PC-9 (cell line): ENCODE data around the gene IL10. TPM values are rescaled to one million over a fixed set of nuclear protein-coding genes. Genes with fewer than 3 reads are reported as not detected.

Experiments
- BruUV-seq: library from RNA; stranded (reverse); fragments of 400-500 nt; replicated peaks from 2 replicates; lab custom pipeline; 2021; lab: Mats Ljungman, UMichigan
- CTCF ChIA-PET: fragments of 300-600 bp; sonication (Branson Sonifier 250); formaldehyde crosslinking; loops from one replicate; lab custom pipeline; 2022; ENCODE audit warnings: antibody characterized with exemption; lab: Charles Lee
- POLR2A ChIA-PET: fragments of 300-600 bp; sonication (Branson Sonifier 250); formaldehyde crosslinking; loops from one replicate; lab custom pipeline; 2022; ENCODE audit warnings: antibody characterized with exemption; ENCODE audit not compliant: unreplicated experiment; lab: Charles Lee
- DNase-seq, 2 experiments: peaks; one replicate each; pipeline versions ENCODE4 v3.0.0 to v3.0.0-alpha.2; 2015 to 2022; ENCODE audit warnings: mixed read lengths in 1 of 2
- H2AFZ ChIP-seq: fragments of 200-600 bp; sonication (generic); 2 replicates; pipeline ENCODE4 v1.8.1; 2017; ENCODE audit warnings: antibody characterized with exemption
- H3F3A ChIP-seq: fragments of 200-600 bp; sonication (generic); 2 replicates; pipeline ENCODE4 v1.8.1; 2017; ENCODE audit warnings: antibody characterized with exemption, mild to moderate bottlenecking, low read depth; ENCODE audit not compliant: insufficient read depth
- H3K27ac ChIP-seq: fragments of 200-600 bp; sonication (generic); 2 replicates; pipeline ENCODE4 v1.6.1; 2016; ENCODE audit warnings: mixed run types
- H3K27me3 ChIP-seq: fragments of 200-600 bp; sonication (generic); 2 replicates; pipeline ENCODE4 v1.6.1; 2016; ENCODE audit warnings: low read depth, mixed run types; ENCODE audit not compliant: insufficient read depth
- H3K36me3 ChIP-seq: fragments of 200-600 bp; sonication (generic); 2 replicates; pipeline ENCODE4 v1.6.1; 2016; ENCODE audit warnings: low read depth, mixed run types
- H3K4me1 ChIP-seq: fragments of 200-600 bp; sonication (generic); replicated peaks from 2 replicates; pipeline ENCODE4 v1.6.1; 2016; ENCODE audit warnings: mixed run types; ENCODE audit not compliant: insufficient read depth
- H3K4me2 ChIP-seq: fragments of 200-600 bp; sonication (generic); 2 replicates; pipeline ENCODE4 v1.6.1; 2017; ENCODE audit warnings: mixed run types
- H3K4me3 ChIP-seq: fragments of 200-600 bp; sonication (generic); 2 replicates; pipeline ENCODE4 v1.6.1; 2016; ENCODE audit warnings: mixed run types
- H3K79me2 ChIP-seq: fragments of 200-600 bp; sonication (generic); 2 replicates; pipeline ENCODE4 v1.6.1; 2017; ENCODE audit warnings: low read depth, mixed run types
- H3K9me2 ChIP-seq: fragments of 200-600 bp; sonication (generic); 2 replicates; pipeline ENCODE4 v1.8.1; 2017; ENCODE audit warnings: mild to moderate bottlenecking; ENCODE audit not compliant: insufficient read depth
- H3K9me3 ChIP-seq: fragments of 200-600 bp; sonication (generic); 2 replicates; pipeline ENCODE4 v1.8.1; 2016; ENCODE audit warnings: low read depth; ENCODE audit not compliant: insufficient read depth
- H4K20me1 ChIP-seq: fragments of 200-600 bp; sonication (generic); 2 replicates; pipeline ENCODE4 v1.8.1; 2017; ENCODE audit not compliant: insufficient read depth
- CTCF ChIP-seq: fragments of 200-600 bp; sonication (generic); conservative IDR thresholded peaks from 2 replicates; pipeline ENCODE4 v1.6.1; 2017; ENCODE audit warnings: mixed run types, antibody characterized with exemption, mild to moderate bottlenecking, moderate library complexity
- EZH2 ChIP-seq: fragments of 200-600 bp; sonication (generic); IDR thresholded peaks from 2 replicates; pipeline ENCODE4 v1.8.0; 2017; ENCODE audit warnings: antibody characterized with exemption, low read depth
- intact Hi-C: fragments of 100-400 bp; cut with micrococcal nuclease; formaldehyde crosslinking; loops from one replicate; pipeline ENCODE4 v1.10.0; 2022; ENCODE audit not compliant: unreplicated experiment
- total RNA-seq: library from RNA; stranded (reverse); gene quantifications from 2 replicates; pipeline ENCODE4 v1.2.3, GENCODE V29; 2021

The IL10 gene
- total RNA-seq, 1 experiment from 2014 or later, result not detected

GRCh38 chr1:206808615-206809014 is 36.3 kb upstream of the IL10 start:
- intact Hi-C loops, result loop anchor here (5.0 kb wide), 3 partner anchors 104 to 174 kb away; partner anchors contain the start of gene DYRK3

GRCh38 chr1:206805357-206805756 is 33.1 kb upstream of the IL10 start:
- intact Hi-C loops, result loop anchor here (5.0 kb wide), 3 partner anchors 107 to 177 kb away; partner anchors contain the start of gene DYRK3
- ChIA-PET POLR2A (no interaction called here), CTCF (no interaction called here)
- Histone ChIP-seq H3K27me3 (0 out of 2 replicates have a peak, but pooled peaks cover 5% of the 10 kb centered on the region), H3K36me3 (no peaks in the 10 kb centered on the region), H3F3A (0 out of 2 replicates have a peak, but pooled peaks cover 4% of the 10 kb centered on the region), H4K20me1 (no peaks in the 10 kb centered on the region), H3K79me2 (no peaks in the 10 kb centered on the region), H3K9me2 (no peaks in the 10 kb centered on the region), H2AFZ (no peak overlapping the region), H3K27ac (no peak overlapping the region), H3K4me1 (no peaks in the 10 kb centered on the region), H3K4me2 (no peak overlapping the region), H3K9me3 (peaks cover 3% of the 10 kb centered on the region; the same call in 1 of the 2 replicates), H3K4me3 (no peak overlapping the region)
- TF ChIP-seq CTCF (no peak), EZH2 (no peak)
- no peak for DNase-seq
- BruUV-seq, result no TSS peak

More at GRCh38 chr1:206808615-206809014, 36.3 kb upstream of the IL10 start:
- H3K27me3 ChIP-seq, result 0 out of 2 replicates have a peak, but pooled peaks cover 5% of the 10 kb centered on the region
- no peaks in the 10 kb centered on the region for H3K9me2 ChIP-seq
- POLR2A ChIA-PET, result no interaction called here
- H3F3A ChIP-seq, result 0 out of 2 replicates have a peak, but pooled peaks cover 4% of the 10 kb centered on the region
- no TSS peak for BruUV-seq
- peaks cover 8% of the 10 kb centered on the region for H3K9me3 ChIP-seq
- H3K4me3 ChIP-seq, result no peak overlapping the region
- TF ChIP-seq EZH2 (no peak), CTCF (peak; percentile 37; the same call in 1 of the 2 replicates)
- H3K27ac ChIP-seq, result no peak overlapping the region
- DNase-seq, result no peak
- H3K79me2 ChIP-seq, result no peaks in the 10 kb centered on the region
- no peak overlapping the region for H2AFZ ChIP-seq
- H4K20me1 ChIP-seq, result no peaks in the 10 kb centered on the region
- H3K4me1 ChIP-seq, result no peaks in the 10 kb centered on the region
- CTCF ChIA-PET, result interaction anchor here (0.6 to 1.6 kb wide), 4 partner anchors 57 to 165 kb away, joined by 3 to 10 read pairs (median 4); partner anchors contain the start of gene IL20
- H3K36me3 ChIP-seq, result no peaks in the 10 kb centered on the region
- H3K4me2 ChIP-seq, result no peak overlapping the region

GRCh38 chr1:206804156-206804737 is 32.0 kb upstream of the IL10 start:
- Histone ChIP-seq H3K79me2 (no peaks in the 10 kb centered on the region), H3K27me3 (0 out of 2 replicates have a peak, but pooled peaks cover 5% of the 10 kb centered on the region), H3F3A (0 out of 2 replicates have a peak, but pooled peaks cover 4% of the 10 kb centered on the region), H3K4me3 (no peak overlapping the region), H3K9me3 (peaks cover 3% of the 10 kb centered on the region; the same call in 1 of the 2 replicates), H3K4me1 (no peaks in the 10 kb centered on the region), H3K9me2 (no peaks in the 10 kb centered on the region), H4K20me1 (no peaks in the 10 kb centered on the region), H3K4me2 (no peak overlapping the region), H2AFZ (no peak overlapping the region), H3K36me3 (no peaks in the 10 kb centered on the region), H3K27ac (no peak overlapping the region)
- TF ChIP-seq CTCF (no peak), EZH2 (no peak)
- DNase-seq, result peak in 1 of 2 experiments; percentile 45
- intact Hi-C loops, result no loop called here
- BruUV-seq, result no TSS peak
- ChIA-PET POLR2A (no interaction called here), CTCF (no interaction called here)
